H1 (cell line): Measurements from ENCODE around the gene PLPP7. TPM values are rescaled to one million over a fixed set of nuclear protein-coding genes. Genes with fewer than 3 reads are reported as not detected.
A peak's percentile ranks its signal among the peaks of the same experiment; 100 is the strongest.

Experiments
- CTCF ChIA-PET: fragments of 300-600 bp; sonication (Branson Sonifier 250); formaldehyde crosslinking; loops from one replicate; lab custom pipeline; 2021; ENCODE audit not compliant: partially characterized antibody; lab: Charles Lee
- POLR2A ChIA-PET: fragments of 300-600 bp; sonication (Branson Sonifier 250); formaldehyde crosslinking; loops from one replicate; lab custom pipeline; 2021; ENCODE audit warnings: inconsistent platforms; ENCODE audit not compliant: partially characterized antibody; lab: Charles Lee
- DNase-seq, 2 experiments: peaks; one replicate each; pipeline versions ENCODE4 v3.0.0 to v3.0.0-alpha.2; 2010 to 2022; ENCODE audit warnings: low spot score in 2 of 2, low read depth in 1 of 2, mixed read lengths in 1 of 2
- FAIRE-seq: peaks from 2 replicates; lab custom pipeline; 2011; peaks lifted over from hg19 to GRCh38; lab: Jason Lieb, UNC
- H2AFZ ChIP-seq: 2 replicates; pipeline ENCODE4 v1.8.1; 2012; ENCODE audit warnings: low read length, inconsistent platforms
- H2AK5ac ChIP-seq: 2 replicates; pipeline ENCODE4 v1.6.1; 2013; ENCODE audit warnings: low read depth, low read length
- H2BK120ac ChIP-seq: replicated peaks from 2 replicates; pipeline ENCODE3; 2013; ENCODE audit warnings: low read depth, low read length, inconsistent platforms
- H2BK12ac ChIP-seq: 2 replicates; pipeline ENCODE4 v1.6.1; 2013; ENCODE audit warnings: low read depth, low read length
- H2BK15ac ChIP-seq: 2 replicates; pipeline ENCODE4 v1.6.1; 2013; ENCODE audit warnings: low read length
- H2BK20ac ChIP-seq: 2 replicates; pipeline ENCODE4 v1.6.1; 2013; ENCODE audit warnings: low read length
- H2BK5ac ChIP-seq: 2 replicates; pipeline ENCODE4 v1.6.1; 2013; ENCODE audit warnings: low read depth, low read length
- H3K14ac ChIP-seq: 2 replicates; pipeline ENCODE4 v1.6.1; 2013; ENCODE audit warnings: inconsistent platforms; ENCODE audit not compliant: insufficient read length
- H3K18ac ChIP-seq: 2 replicates; pipeline ENCODE4 v1.6.1; 2013; ENCODE audit warnings: low read length; ENCODE audit errors: extremely low read depth
- H3K23ac ChIP-seq: 2 replicates; pipeline ENCODE4 v1.6.1; 2013; ENCODE audit warnings: inconsistent platforms; ENCODE audit not compliant: insufficient read length
- H3K23me2 ChIP-seq: 2 replicates; pipeline ENCODE4 v1.6.1; 2013; ENCODE audit warnings: low read depth, low read length
- H3K27ac ChIP-seq: 2 replicates; pipeline ENCODE4 v1.6.1; 2011; ENCODE audit warnings: low read depth, low read length, inconsistent platforms
- H3K27me3 ChIP-seq, 4 experiments: replicated peaks in 1 of 4; 1 replicate in 1 of 4; 2 replicates in 3 of 4; pipeline versions ENCODE4 v1.6.1 to v1.8.1; 2011 to 2013; ENCODE audit warnings: low read length in 3 of 4, mild to moderate bottlenecking in 3 of 4, inconsistent platforms in 2 of 4, mixed read lengths in 2 of 4, moderate library complexity in 1 of 4; ENCODE audit not compliant: control insufficient read depth in 3 of 4, insufficient read depth in 3 of 4; ENCODE audit errors: extremely low read depth in 1 of 4
- H3K36me3 ChIP-seq, 4 experiments: 2 replicates each; pipeline versions ENCODE4 v1.6.1 to v1.8.1; 2011 to 2013; ENCODE audit warnings: mild to moderate bottlenecking in 4 of 4, low read length in 3 of 4, moderate library complexity in 2 of 4, control low read depth in 1 of 4, inconsistent platforms in 1 of 4; ENCODE audit not compliant: insufficient read depth in 4 of 4, control insufficient read depth in 2 of 4
- H3K4ac ChIP-seq: replicated peaks from 2 replicates; pipeline ENCODE3; 2013; ENCODE audit warnings: low read length, low read depth, mixed read lengths, inconsistent platforms; ENCODE audit not compliant: insufficient read length
- H3K4me1 ChIP-seq, 4 experiments: replicated peaks in 1 of 4; 1 replicate in 1 of 4; 2 replicates in 3 of 4; pipeline versions ENCODE4 v1.6.1 to v1.8.1; 2011 to 2013; ENCODE audit warnings: low read length in 3 of 4, inconsistent platforms in 2 of 4, mixed read lengths in 1 of 4; ENCODE audit not compliant: insufficient read depth in 4 of 4, control insufficient read depth in 3 of 4
- H3K4me2 ChIP-seq, 2 experiments: 2 replicates each; pipeline versions ENCODE4 v1.6.1 to v1.8.1; 2011 to 2013; ENCODE audit warnings: low read depth in 2 of 2, low read length in 2 of 2, control low read depth in 1 of 2, inconsistent platforms in 1 of 2, mild to moderate bottlenecking in 1 of 2; ENCODE audit not compliant: insufficient read depth in 1 of 2
- H3K4me3 ChIP-seq, 4 experiments: fragments of 200-600, 300-600 bp in 1 of 4; sonication (generic), shearing (Covaris generic), sonication (Bioruptor Twin) in 1 of 4; 2 replicates each; pipeline versions ENCODE4 v1.5.1 to v1.8.1; 2011 to 2016; ENCODE audit warnings: low read length in 4 of 4, low read depth in 3 of 4, control low read depth in 2 of 4, inconsistent platforms in 2 of 4, mild to moderate bottlenecking in 2 of 4, mixed read lengths in 1 of 4, moderate library complexity in 1 of 4; ENCODE audit not compliant: insufficient read depth in 2 of 4; ENCODE audit errors: extremely low read depth in 1 of 4
- H3K56ac ChIP-seq: replicated peaks from 2 replicates; pipeline ENCODE3; 2013; ENCODE audit warnings: low read depth, mild to moderate bottlenecking, mixed read lengths, low read length, inconsistent platforms; ENCODE audit not compliant: insufficient read length
- H3K79me1 ChIP-seq: 2 replicates; pipeline ENCODE4 v1.6.1; 2013; ENCODE audit warnings: low read depth, low read length, control low read depth
- H3K79me2 ChIP-seq, 2 experiments: 2 replicates each; pipeline versions ENCODE4 v1.6.1 to v1.8.1; 2012 to 2013; ENCODE audit warnings: low read length in 2 of 2, mild to moderate bottlenecking in 2 of 2, inconsistent platforms in 1 of 2; ENCODE audit not compliant: insufficient read depth in 2 of 2, control insufficient read depth in 1 of 2
- H3K9ac ChIP-seq, 4 experiments: replicated peaks in 1 of 4; 1 replicate in 1 of 4; 2 replicates in 3 of 4; pipeline versions ENCODE4 v1.6.1 to v1.8.1; 2011 to 2013; ENCODE audit warnings: low read depth in 3 of 4, low read length in 3 of 4, control low read depth in 2 of 4, mild to moderate bottlenecking in 2 of 4, moderate library complexity in 2 of 4, inconsistent platforms in 1 of 4; ENCODE audit errors: extremely low read depth in 1 of 4
- H3K9me3 ChIP-seq, 2 experiments: 2 replicates each; pipeline versions ENCODE4 v1.6.1 to v1.8.1; 2012 to 2013; ENCODE audit warnings: mild to moderate bottlenecking in 2 of 2, moderate library complexity in 2 of 2, control low read depth in 1 of 2, inconsistent platforms in 1 of 2, low read depth in 1 of 2, low read length in 1 of 2, mixed read lengths in 1 of 2; ENCODE audit not compliant: insufficient read depth in 2 of 2
- H4K20me1 ChIP-seq, 2 experiments: replicated peaks in 1 of 2; 2 replicates each; pipeline versions ENCODE3 to v1.8.1; 2011 to 2013; ENCODE audit warnings: inconsistent platforms in 2 of 2, low read length in 2 of 2, mild to moderate bottlenecking in 1 of 2; ENCODE audit not compliant: insufficient read depth in 2 of 2, control insufficient read depth in 1 of 2
- H4K5ac ChIP-seq: 2 replicates; pipeline ENCODE4 v1.6.1; 2013; ENCODE audit warnings: low read length, low read depth, mixed read lengths, inconsistent platforms; ENCODE audit not compliant: insufficient read length
- H4K8ac ChIP-seq: 2 replicates; pipeline ENCODE4 v1.8.0; 2013; ENCODE audit warnings: mild to moderate bottlenecking, moderate library complexity, low read length, inconsistent platforms; ENCODE audit not compliant: insufficient read depth; ENCODE audit errors: extremely low read depth
- H4K91ac ChIP-seq: replicated peaks from 2 replicates; pipeline ENCODE3; 2013; ENCODE audit warnings: low read length, mixed read lengths, inconsistent platforms; ENCODE audit not compliant: insufficient read length
- BCL11A ChIP-seq, 2 experiments: IDR thresholded peaks; one replicate each; pipeline ENCODE4 v1.6.1; 2011; ENCODE audit warnings: low read depth in 2 of 2, low read length in 2 of 2, mild to moderate bottlenecking in 2 of 2
- CHD2 ChIP-seq: IDR thresholded peaks from 2 replicates; pipeline ENCODE4 v1.6.1; 2012; ENCODE audit warnings: low read length, improper control_type of control experiment
- EZH2 ChIP-seq: fragments of 200-600 bp; sonication (generic); IDR thresholded peaks from 2 replicates; pipeline ENCODE4 v1.7.1; 2012; ENCODE audit warnings: low read depth, mild to moderate bottlenecking, moderate library complexity, low read length, inconsistent platforms; ENCODE audit not compliant: severe bottlenecking
- FOSL1 ChIP-seq: IDR thresholded peaks from 2 replicates; pipeline ENCODE4 v1.6.1; 2011; ENCODE audit warnings: mild to moderate bottlenecking, low read depth, low read length, moderate library complexity; ENCODE audit not compliant: insufficient read depth
- MAX ChIP-seq: IDR thresholded peaks from 2 replicates; pipeline ENCODE4 v1.6.1; 2012; ENCODE audit warnings: inconsistent platforms
- RAD21 ChIP-seq, 2 experiments: IDR thresholded peaks in 1 of 2; conservative IDR thresholded peaks in 1 of 2; 2 replicates each; pipeline ENCODE4 v1.6.1; 2011; ENCODE audit warnings: low read depth in 2 of 2, low read length in 2 of 2, improper control_type of control experiment in 1 of 2, inconsistent platforms in 1 of 2, mild to moderate bottlenecking in 1 of 2, moderate library complexity in 1 of 2
- TAF7 ChIP-seq: optimal IDR thresholded peaks from 2 replicates; pipeline ENCODE3; 2011; ENCODE audit warnings: low read depth, mild to moderate bottlenecking, inconsistent platforms, low read length, moderate library complexity, borderline replicate concordance
- TCF12 ChIP-seq: IDR thresholded peaks from 2 replicates; pipeline ENCODE4 v1.6.1; 2011; ENCODE audit warnings: low read depth, mild to moderate bottlenecking, low read length
- WGBS, 2 experiments: shearing (Covaris generic) in 1 of 2; methylation state at CpG; one replicate each; pipeline versions ENCODE4 v1.1.6 to v1.1.7; 2013 to 2015; ENCODE audit warnings: low lambda C conversion rate in 2 of 2, mixed read lengths in 2 of 2, inconsistent platforms in 1 of 2, low coverage in 1 of 2, missing lambda C conversion rate in 1 of 2; ENCODE audit not compliant: insufficient replicate concordance in 2 of 2, insufficient coverage in 1 of 2, insufficient read length in 1 of 2; ENCODE audit errors: extremely low coverage in 1 of 2, missing lambda C conversion rate in 1 of 2; 5-methylcytosine and 5-hydroxymethylcytosine counted together
- polyA plus RNA-seq, 7 experiments: library from polyadenylated mRNA; depleted of rRNA in 3 of 7; stranded (reverse) in 5 of 7; unstranded in 2 of 7; fragments of >200 nt in 5 of 7; fragments of 200-250 nt in 2 of 7; gene quantifications; 1 replicate in 5 of 7; 2 replicates in 1 of 7; 4 replicates in 1 of 7; pipeline versions ENCODE4 v1.2.1 to v1.2.3, GENCODE V29; 2011 to 2013; ENCODE audit warnings: missing spikeins in 2 of 7, mixed read lengths in 2 of 7
- total RNA-seq: library from RNA; stranded (reverse); fragmentation: NEBNext Ultra II Directional; extraction: Animal tissue kit (Norgen Biotek cat#: 25700); gene quantifications from 2 replicates; pipeline ENCODE4 v1.2.1, GENCODE V29; 2021
- TF ChIP-seq, protein P1 (sequence below): IDR thresholded peaks from 2 replicates; pipeline ENCODE4 v1.6.1; 2012; ENCODE audit warnings: inconsistent platforms

The PLPP7 gene
- total and polyA plus RNA-seq, 2 of the 8 experiments (the other 6 are each of a cell fraction or from before 2014, with no cell fraction given) = 3.4 to 3.9 TPM

GRCh38 chr9:131270171-131271015 is 19.1 kb upstream of the PLPP7 start:
- TF ChIP-seq BCL11A (IDR thresholded peaks at IDR 0.05; ENCODE audit: low read depth in 2 of 2, low read length in 2 of 2) (no peak), TCF12 (no peak), FOSL1 (no peak), TAF7 (no peak), RAD21 (IDR thresholded peaks at IDR 0.05 in 1 of 2, conservative IDR thresholded peaks at IDR 0.05 in 1 of 2; ENCODE audit: low read depth in 2 of 2, low read length in 2 of 2) (no peak), CHD2 (no peak), EZH2 (no peak), MAX (no peak)
- TF ChIP-seq, protein P1, sequence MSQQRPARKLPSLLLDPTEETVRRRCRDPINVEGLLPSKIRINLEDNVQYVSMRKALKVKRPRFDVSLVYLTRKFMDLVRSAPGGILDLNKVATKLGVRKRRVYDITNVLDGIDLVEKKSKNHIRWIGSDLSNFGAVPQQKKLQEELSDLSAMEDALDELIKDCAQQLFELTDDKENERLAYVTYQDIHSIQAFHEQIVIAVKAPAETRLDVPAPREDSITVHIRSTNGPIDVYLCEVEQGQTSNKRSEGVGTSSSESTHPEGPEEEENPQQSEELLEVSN = no peak
- H3K14ac ChIP-seq = no peak overlapping the region
- H3K4ac ChIP-seq = no peak overlapping the region
- H3K4me3 ChIP-seq = no peak overlapping the region
- no peak for DNase-seq
- no peaks in the 10 kb centered on the region for H3K79me2 ChIP-seq
- H3K18ac ChIP-seq = peak overlapping the region; percentile 26; the same call in 1 of the 2 replicates
- H3K4me1 ChIP-seq = peaks cover 3 to 11% (median 7%) of the 10 kb centered on the region in 4 experiments; a peak in 5 of 7 replicates
- H4K91ac ChIP-seq = no peak overlapping the region
- POLR2A ChIA-PET = no interaction called here
- H2BK15ac ChIP-seq = peak overlapping the region; percentile 75; the same call in 1 of the 2 replicates
- no peak overlapping the region for H2BK12ac ChIP-seq
- no peaks in the 10 kb centered on the region; the same call in 1 of the 2 replicates for H3K23me2 ChIP-seq
- H2BK5ac ChIP-seq = peak overlapping the region; percentile 40; the same call in 1 of the 2 replicates
- no peak overlapping the region for H3K9ac ChIP-seq
- H2BK120ac ChIP-seq = no peak overlapping the region
- no peak overlapping the region; the same call in 1 of the 2 replicates for H4K8ac ChIP-seq
- no peak overlapping the region; the same call in 1 of the 2 replicates for H2AFZ ChIP-seq
- H3K36me3 ChIP-seq = no peaks in the 10 kb centered on the region
- H4K20me1 ChIP-seq = no peaks in the 10 kb centered on the region
- WGBS, 2 experiments = 82% methylated on average over 19 of the region's 20 CpGs; no CpG with 5 or more reads in 1 of the 2 experiments
- peak overlapping the region; percentile 86; the same call in 1 of the 2 replicates for H2AK5ac ChIP-seq
- H3K79me1 ChIP-seq = no peaks in the 10 kb centered on the region
- H3K4me2 ChIP-seq = no peak overlapping the region
- CTCF ChIA-PET = interaction anchor here (0.7 to 1.6 kb wide), 3 partner anchors 17 to 89 kb away, joined by 3 to 6 read pairs (median 6); no protein-coding TSS in a partner anchor
- H4K5ac ChIP-seq = peak overlapping the region; percentile 51
- no peak overlapping the region; the same call in 1 of the 2 replicates for H3K27ac ChIP-seq
- H2BK20ac ChIP-seq = no peak overlapping the region
- no peaks in the 10 kb centered on the region for H3K9me3 ChIP-seq
- no peak overlapping the region for H3K56ac ChIP-seq
- H3K27me3 ChIP-seq = peaks cover 0 to 2% (median under 1%) of the 10 kb centered on the region in 4 experiments; a peak in 2 of 7 replicates
- H3K23ac ChIP-seq = no peak overlapping the region
- FAIRE-seq = no peak
